WERI-Rb-1 (cell line): ENCODE measurements around the gene BCAR3.

ENCODE experiments used
- DNase-seq: peaks from one replicate; pipeline ENCODE4 v3.0.0-alpha.2; 2020
- H3K27ac ChIP-seq: fragments of 250-450 bp; sonication (Bioruptor Pico); 2 replicates; pipeline ENCODE4 v1.5.1; 2020; ENCODE audit warnings: mild to moderate bottlenecking, moderate library complexity
- H3K27me3 ChIP-seq: fragments of 250-450 bp; sonication (Bioruptor Pico); 2 replicates; pipeline ENCODE4 v1.5.1; 2021; ENCODE audit warnings: mild to moderate bottlenecking, low read depth, moderate library complexity; ENCODE audit not compliant: insufficient read depth, severe bottlenecking
- H3K36me3 ChIP-seq: fragments of 250-450 bp; sonication (Bioruptor Pico); 2 replicates; pipeline ENCODE4 v1.5.1; 2020; ENCODE audit warnings: mild to moderate bottlenecking, moderate library complexity
- H3K4me3 ChIP-seq: 2 replicates; pipeline ENCODE4 v1.5.1; 2011; ENCODE audit warnings: low read depth, mild to moderate bottlenecking, control low read depth, low read length
- H3K9me3 ChIP-seq: fragments of 250-450 bp; sonication (Bioruptor Pico); 2 replicates; pipeline ENCODE4 v1.5.1; 2021; ENCODE audit warnings: mild to moderate bottlenecking, moderate library complexity; ENCODE audit not compliant: severe bottlenecking
- CTCF ChIP-seq: IDR thresholded peaks from 2 replicates; pipeline ENCODE4 v1.5.1; 2011; ENCODE audit warnings: low read depth, mild to moderate bottlenecking, control low read depth, inconsistent platforms, low read length

BCAR3 gene

GRCh38 chr1:93673163-93673829 is 8.3 kb downstream of the BCAR3 start:
- Histone ChIP-seq H3K9me3 (no peaks in the 10 kb centered on the region), H3K27me3 (no peaks in the 10 kb centered on the region), H3K27ac (no peak overlapping the region), H3K4me3 (no peak overlapping the region), H3K36me3 (no peaks in the 10 kb centered on the region)
- TF ChIP-seq CTCF = no peak
- no peak for DNase-seq

GRCh38 chr1:93672477-93673162 is 9.0 kb downstream of the BCAR3 start:
- no peak for DNase-seq
- Histone ChIP-seq H3K9me3 (no peaks in the 10 kb centered on the region), H3K36me3 (no peaks in the 10 kb centered on the region), H3K27ac (no peak overlapping the region), H3K27me3 (no peaks in the 10 kb centered on the region), H3K4me3 (no peak overlapping the region)
- no peak for TF ChIP-seq CTCF

GRCh38 chr1:93672069-93672468 is 9.6 kb downstream of the BCAR3 start:
- H3K9me3 ChIP-seq = no peaks in the 10 kb centered on the region
- no peak for TF ChIP-seq CTCF
- DNase-seq = no peak
- H3K27me3 ChIP-seq = no peaks in the 10 kb centered on the region
- H3K27ac ChIP-seq = no peak overlapping the region
- H3K4me3 ChIP-seq = no peak overlapping the region
- H3K36me3 ChIP-seq = no peaks in the 10 kb centered on the region

- DNase-seq = no peak
- no peak for TF ChIP-seq CTCF
- Histone ChIP-seq H3K27ac (no peak overlapping the region), H3K36me3 (no peaks in the 10 kb centered on the region), H3K4me3 (no peak overlapping the region), H3K9me3 (no peaks in the 10 kb centered on the region), H3K27me3 (no peaks in the 10 kb centered on the region)
These were observed 10.5 kb downstream of the BCAR3 start for GRCh38 chr1:93671099-93671621.

GRCh38 chr1:93670141-93670540 is 11.5 kb downstream of the BCAR3 start:
- Histone ChIP-seq H3K4me3 (no peak overlapping the region), H3K36me3 (no peaks in the 10 kb centered on the region), H3K27me3 (no peaks in the 10 kb centered on the region), H3K27ac (no peak overlapping the region), H3K9me3 (no peaks in the 10 kb centered on the region)
- no peak for TF ChIP-seq CTCF
- DNase-seq = no peak
